GM18498 (cell line): ENCODE results near the gene DHRS12.

Experiments used
- ATAC-seq: cut with Tn5 transposase; IDR thresholded peaks from one replicate; pipeline ENCODE4 v1.9.1; 2021; ENCODE audit warnings: mild to moderate bottlenecking, moderate library complexity; ENCODE audit not compliant: unreplicated experiment

Gene DHRS12

GRCh38 chr13:51811920-51812451 is 8.0 kb upstream of the DHRS12 start:
- ATAC-seq: peak; percentile 48

GRCh38 chr13:51811046-51811445 is 7.1 kb upstream of the DHRS12 start:
- no peak for ATAC-seq

GRCh38 chr13:51808811-51809210 is 4.8 kb upstream of the DHRS12 start:
- ATAC-seq: no peak

GRCh38 chr13:51807041-51807440 is 3.1 kb upstream of the DHRS12 start:
- ATAC-seq: no peak

- no peak for ATAC-seq
Measured at GRCh38 chr13:51806566-51806965, 2.6 kb upstream of the DHRS12 start.

- ATAC-seq: no peak
Measured at GRCh38 chr13:51805925-51806324, 2.0 kb upstream of the DHRS12 start.

GRCh38 chr13:51805313-51805712 is 1.4 kb upstream of the DHRS12 start:
- no peak for ATAC-seq

- ATAC-seq: no peak
Measured at GRCh38 chr13:51804295-51805172, 571 bp upstream of the DHRS12 start.

GRCh38 chr13:51802631-51803418 is 1.1 kb downstream of the DHRS12 start:
- ATAC-seq: no peak

- no peak for ATAC-seq
Measured at GRCh38 chr13:51801631-51802099, 2.3 kb downstream of the DHRS12 start.

- ATAC-seq: no peak
Measured at GRCh38 chr13:51800486-51800885, 3.5 kb downstream of the DHRS12 start.

GRCh38 chr13:51799261-51799660 is 4.7 kb downstream of the DHRS12 start:
- ATAC-seq: no peak

- no peak for ATAC-seq
Measured at GRCh38 chr13:51797664-51798488, 6.1 kb downstream of the DHRS12 start.

GRCh38 chr13:51796546-51796945 is 7.4 kb downstream of the DHRS12 start:
- ATAC-seq: no peak

GRCh38 chr13:51795419-51795818 is 8.5 kb downstream of the DHRS12 start:
- no peak for ATAC-seq

- ATAC-seq: no peak
Measured at GRCh38 chr13:51794964-51795363, 9.0 kb downstream of the DHRS12 start.

GRCh38 chr13:51793570-51794271 is 10.2 kb downstream of the DHRS12 start:
- ATAC-seq: peak; percentile 53

- no peak for ATAC-seq
Measured at GRCh38 chr13:51786425-51787265, 17.3 kb downstream of the DHRS12 start.

- no peak for ATAC-seq
Measured at GRCh38 chr13:51785712-51786424, 18.1 kb downstream of the DHRS12 start.
